GM21526 (cell line): ENCODE measurements around the gene MICAL3.
"Not testable (repeated sequence)": the region's sequence is repeated elsewhere in the genome, so short reads cannot be mapped to it uniquely, and the experiment has no call there.

ENCODE experiments used
- ATAC-seq: cut with Tn5 transposase; IDR thresholded peaks from one replicate; pipeline ENCODE4 v1.9.1; 2021; ENCODE audit warnings: moderate library complexity; ENCODE audit not compliant: unreplicated experiment, low FRiP score

Gene MICAL3

GRCh38 chr22:17897858-17898257 lies 126.5 kb downstream of the MICAL3 start:
- ATAC-seq, result no peak

- ATAC-seq, result no peak
Measured at GRCh38 chr22:17897426-17897825, 126.9 kb downstream of the MICAL3 start.

- no peak for ATAC-seq
Measured at GRCh38 chr22:17896586-17896985, 127.8 kb downstream of the MICAL3 start.

GRCh38 chr22:17893900-17894535 lies 130.3 kb downstream of the MICAL3 start:
- ATAC-seq, result no peak

GRCh38 chr22:17892376-17892775 lies 132.0 kb downstream of the MICAL3 start:
- ATAC-seq, result no peak

GRCh38 chr22:17891481-17892167 lies 132.7 kb downstream of the MICAL3 start:
- ATAC-seq, result no peak

GRCh38 chr22:17890892-17891291 lies 133.5 kb downstream of the MICAL3 start:
- no peak for ATAC-seq

GRCh38 chr22:17890245-17890671 lies 134.1 kb downstream of the MICAL3 start:
- ATAC-seq, result no peak

- ATAC-seq, result no peak
Measured at GRCh38 chr22:17888855-17889254, 135.5 kb downstream of the MICAL3 start.

GRCh38 chr22:17888439-17888838 lies 135.9 kb downstream of the MICAL3 start:
- no peak for ATAC-seq

- no peak for ATAC-seq
Measured at GRCh38 chr22:17884893-17885292, 139.5 kb downstream of the MICAL3 start.

- no peak for ATAC-seq
Measured at GRCh38 chr22:17884084-17884483, 140.3 kb downstream of the MICAL3 start.

- ATAC-seq, result no peak
Measured at GRCh38 chr22:17883356-17883755, 141.0 kb downstream of the MICAL3 start.

GRCh38 chr22:17882727-17883126 lies 141.6 kb downstream of the MICAL3 start:
- no peak for ATAC-seq

- ATAC-seq, result no peak
Measured at GRCh38 chr22:17882162-17882561, 142.2 kb downstream of the MICAL3 start.

GRCh38 chr22:17881366-17881765 lies 143.0 kb downstream of the MICAL3 start:
- no peak for ATAC-seq

- ATAC-seq, result no peak
Measured at GRCh38 chr22:17880468-17880867, 143.9 kb downstream of the MICAL3 start.

GRCh38 chr22:17880020-17880419 lies 144.3 kb downstream of the MICAL3 start:
- ATAC-seq, result no peak

GRCh38 chr22:17878941-17879340 lies 145.4 kb downstream of the MICAL3 start:
- ATAC-seq, result no peak

- no peak for ATAC-seq
Measured at GRCh38 chr22:17878186-17878694, 146.1 kb downstream of the MICAL3 start.

GRCh38 chr22:17876878-17877855 lies 147.2 kb downstream of the MICAL3 start:
- not testable (repeated sequence) for ATAC-seq
